DND-41 (cell line): ENCODE measurements around the gene TTLL11.

Experiments
- ATAC-seq: fragments of 200-7000 bp; cut with Tn5 transposase; 3 replicates; pipeline ENCODE4 v1.9.1; 2021; ENCODE audit warnings: low read depth; ENCODE audit not compliant: insufficient read depth
- DNase-seq: peaks from one replicate; pipeline ENCODE4 v3.0.0-alpha.2; 2020
- H2AFZ ChIP-seq: 2 replicates; pipeline ENCODE4 v1.6.0; 2012; ENCODE audit warnings: low read depth, low read length
- H3K27ac ChIP-seq: 2 replicates; pipeline ENCODE4 v1.5.1; 2012; ENCODE audit warnings: low read length, inconsistent platforms
- H3K27me3 ChIP-seq: fragments of 200-600 bp; sonication (generic); 2 replicates; pipeline ENCODE4 v1.6.0; 2012; ENCODE audit warnings: low read length, mild to moderate bottlenecking, inconsistent platforms; ENCODE audit not compliant: insufficient read depth, poor library complexity
- H3K36me3 ChIP-seq: 2 replicates; pipeline ENCODE4 v1.5.1; 2012; ENCODE audit warnings: low read length, inconsistent platforms; ENCODE audit not compliant: insufficient read depth
- H3K4me1 ChIP-seq: 2 replicates; pipeline ENCODE4 v1.5.1; 2012; ENCODE audit warnings: mild to moderate bottlenecking, low read length; ENCODE audit not compliant: insufficient read depth
- H3K4me2 ChIP-seq: 2 replicates; pipeline ENCODE4 v1.6.0; 2012; ENCODE audit warnings: mild to moderate bottlenecking, moderate library complexity, low read length, inconsistent platforms; ENCODE audit not compliant: insufficient read depth
- H3K4me3 ChIP-seq, 2 experiments: fragments of 200-600 bp in 1 of 2; shearing (Covaris generic) in 1 of 2; 2 replicates each; pipeline ENCODE4 v1.5.1; 2012 to 2016; ENCODE audit warnings: inconsistent platforms in 2 of 2, low read length in 2 of 2, mild to moderate bottlenecking in 2 of 2, low read depth in 1 of 2, moderate library complexity in 1 of 2
- H3K79me2 ChIP-seq: 2 replicates; pipeline ENCODE4 v1.6.0; 2012; ENCODE audit warnings: low read length, inconsistent platforms; ENCODE audit not compliant: insufficient read depth
- H3K9ac ChIP-seq: 2 replicates; pipeline ENCODE4 v1.6.0; 2012; ENCODE audit warnings: low read depth, mild to moderate bottlenecking, inconsistent platforms, low read length, moderate library complexity
- H3K9me3 ChIP-seq: 2 replicates; pipeline ENCODE4 v1.5.1; 2012; ENCODE audit warnings: low read length, moderate library complexity, mild to moderate bottlenecking, inconsistent platforms; ENCODE audit not compliant: insufficient read depth, severe bottlenecking
- H4K20me1 ChIP-seq: 2 replicates; pipeline ENCODE4 v1.6.0; 2012; ENCODE audit warnings: low read length; ENCODE audit not compliant: insufficient read depth
- CTCF ChIP-seq: IDR thresholded peaks from 2 replicates; pipeline ENCODE4 v1.5.1; 2012; ENCODE audit warnings: borderline replicate concordance, low read length, moderate library complexity, mild to moderate bottlenecking; ENCODE audit not compliant: poor library complexity, severe bottlenecking; ENCODE audit errors: extremely low read depth
- EZH2 ChIP-seq: IDR thresholded peaks from 3 replicates; pipeline ENCODE4 v1.6.1; 2012; ENCODE audit warnings: borderline replicate concordance, low read depth, mild to moderate bottlenecking, moderate library complexity, low read length, inconsistent platforms; ENCODE audit not compliant: severe bottlenecking

The TTLL11 gene

DNA sequence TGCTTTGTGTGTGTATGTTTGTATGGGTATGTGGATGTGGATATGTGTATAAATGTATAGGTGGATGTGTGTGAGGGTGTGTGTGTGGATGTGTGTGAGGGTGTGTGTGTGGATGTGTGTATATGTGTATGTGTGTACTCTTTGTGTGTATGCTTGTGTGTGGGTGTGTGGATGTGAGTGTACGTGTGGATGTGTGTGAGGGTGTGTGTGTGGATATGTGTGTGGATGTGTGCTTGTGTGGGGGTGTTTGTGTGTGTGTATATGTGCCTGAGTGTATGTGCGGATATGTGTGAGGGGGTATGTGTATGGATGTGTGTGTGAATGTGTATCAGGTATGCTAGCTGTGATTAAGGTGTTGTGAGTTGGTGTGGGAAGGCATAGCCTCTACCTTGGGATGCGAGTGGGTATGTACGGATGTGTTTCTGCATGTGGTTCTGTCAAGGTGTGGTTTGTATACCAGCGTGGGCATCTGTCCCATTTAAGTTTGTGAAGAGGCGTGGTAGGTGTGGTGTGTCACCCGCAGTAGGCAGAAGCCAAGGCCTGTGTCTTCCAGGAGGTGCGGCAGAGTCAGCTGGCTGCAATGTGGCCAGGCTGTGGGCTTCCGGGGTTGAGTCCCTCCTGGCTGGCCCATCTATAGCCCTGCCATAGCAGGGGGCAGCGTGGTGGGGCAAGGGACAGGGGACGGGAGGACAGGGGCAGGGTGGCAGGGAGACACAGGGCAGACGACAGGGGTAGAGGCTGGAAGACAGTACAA, 285.9 kb downstream of the TTLL11 start:
- H3K4me3 ChIP-seq: no peak overlapping the region
- no peak overlapping the region for H3K9ac ChIP-seq
- no peaks in the 10 kb centered on the region for H3K79me2 ChIP-seq
- H3K27ac ChIP-seq: no peak overlapping the region
- no peak overlapping the region for H3K4me2 ChIP-seq
- TF ChIP-seq CTCF (no peak), EZH2 (no peak)
- no peaks in the 10 kb centered on the region for H3K4me1 ChIP-seq
- no peak overlapping the region for H2AFZ ChIP-seq
- DNase-seq (no peak), ATAC-seq (no peak)
- no peaks in the 10 kb centered on the region for H4K20me1 ChIP-seq
- no peaks in the 10 kb centered on the region for H3K9me3 ChIP-seq
- H3K36me3 ChIP-seq: no peaks in the 10 kb centered on the region
- H3K27me3 ChIP-seq: no peaks in the 10 kb centered on the region

DNA sequence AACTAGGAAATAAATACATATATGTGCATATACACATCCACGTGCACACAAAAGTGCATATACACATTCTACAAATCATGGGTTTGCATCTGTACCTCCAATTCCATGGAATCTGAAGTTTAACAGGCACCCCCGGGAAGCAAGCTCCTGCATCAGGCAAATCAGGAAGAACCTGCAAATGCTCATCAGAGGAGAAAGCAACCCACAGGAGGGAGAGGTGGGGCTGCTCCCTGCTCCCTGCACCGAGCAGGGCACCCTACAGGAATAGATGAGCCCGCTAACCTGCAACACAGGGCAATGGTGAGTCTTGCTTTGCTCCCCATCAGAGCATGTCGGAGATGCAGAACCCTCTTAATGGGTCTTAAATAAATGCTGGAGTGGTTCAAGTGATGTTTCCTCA, 290.4 kb downstream of the TTLL11 start:
- Histone ChIP-seq H3K4me2 (no peak overlapping the region), H3K27me3 (no peaks in the 10 kb centered on the region), H3K4me1 (no peaks in the 10 kb centered on the region), H2AFZ (no peak overlapping the region), H4K20me1 (no peaks in the 10 kb centered on the region), H3K4me3 (no peak overlapping the region), H3K9ac (no peak overlapping the region), H3K36me3 (no peaks in the 10 kb centered on the region), H3K9me3 (no peaks in the 10 kb centered on the region), H3K79me2 (no peaks in the 10 kb centered on the region), H3K27ac (no peak overlapping the region)
- ATAC-seq: no peak
- TF ChIP-seq EZH2: no peak
- no peak for TF ChIP-seq CTCF
- DNase-seq: no peak

DNA sequence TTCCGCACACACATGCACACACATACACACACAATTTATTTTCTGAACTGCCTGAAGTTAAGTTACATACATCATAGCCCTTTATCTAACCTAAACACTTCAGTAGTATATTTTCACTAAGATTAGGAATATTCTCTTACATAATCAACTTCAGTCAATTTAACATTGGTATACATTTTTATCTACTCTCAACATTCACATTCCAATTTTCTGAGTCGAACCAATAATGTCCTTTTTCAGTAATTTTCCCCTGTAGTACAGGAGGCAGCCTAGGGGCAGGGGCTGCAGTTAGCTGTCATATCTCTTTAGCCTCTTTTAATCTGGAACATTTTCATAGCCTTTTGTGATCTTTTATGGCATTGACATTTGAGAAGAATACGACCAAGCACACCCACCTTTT, 291.5 kb downstream of the TTLL11 start:
- no peak for DNase-seq

More for the DNA sequence above, 291.5 kb downstream of the TTLL11 start:
- H3K4me1 ChIP-seq: no peaks in the 10 kb centered on the region
- no peaks in the 10 kb centered on the region for H3K36me3 ChIP-seq
- no peaks in the 10 kb centered on the region for H3K27me3 ChIP-seq
- no peak overlapping the region for H3K9ac ChIP-seq
- H3K27ac ChIP-seq: no peak overlapping the region
- no peak overlapping the region for H3K4me2 ChIP-seq
- no peak for TF ChIP-seq EZH2
- no peak for TF ChIP-seq CTCF
- no peak for ATAC-seq
- H3K9me3 ChIP-seq: no peaks in the 10 kb centered on the region
- no peaks in the 10 kb centered on the region for H4K20me1 ChIP-seq
- H3K4me3 ChIP-seq: no peak overlapping the region
- no peaks in the 10 kb centered on the region for H3K79me2 ChIP-seq
- no peak overlapping the region for H2AFZ ChIP-seq
